Uterus (tissue), 2 donors: ENCODE data around the gene PDPK1.

Experiments
- POLR2A ChIP-seq, 2 donors: fragments of 450-650 bp; IDR thresholded peaks; one replicate each; pipeline ENCODE4 v1.6.1; 2016; ENCODE audit warnings: antibody characterized with exemption in 2 of 2, mild to moderate bottlenecking in 1 of 2, moderate library complexity in 1 of 2
- TF ChIP-seq, protein P1 (sequence below), 4 experiments: fragments of 200-600 bp in 2 of 4; fragments of 450-650 bp in 2 of 4; sonication (generic) in 2 of 4; IDR thresholded peaks; one replicate each; pipeline ENCODE4 v1.5.1; 2016 to 2019; ENCODE audit warnings: antibody characterized with exemption in 4 of 4, mild to moderate bottlenecking in 2 of 4, moderate library complexity in 1 of 4

DNA sequence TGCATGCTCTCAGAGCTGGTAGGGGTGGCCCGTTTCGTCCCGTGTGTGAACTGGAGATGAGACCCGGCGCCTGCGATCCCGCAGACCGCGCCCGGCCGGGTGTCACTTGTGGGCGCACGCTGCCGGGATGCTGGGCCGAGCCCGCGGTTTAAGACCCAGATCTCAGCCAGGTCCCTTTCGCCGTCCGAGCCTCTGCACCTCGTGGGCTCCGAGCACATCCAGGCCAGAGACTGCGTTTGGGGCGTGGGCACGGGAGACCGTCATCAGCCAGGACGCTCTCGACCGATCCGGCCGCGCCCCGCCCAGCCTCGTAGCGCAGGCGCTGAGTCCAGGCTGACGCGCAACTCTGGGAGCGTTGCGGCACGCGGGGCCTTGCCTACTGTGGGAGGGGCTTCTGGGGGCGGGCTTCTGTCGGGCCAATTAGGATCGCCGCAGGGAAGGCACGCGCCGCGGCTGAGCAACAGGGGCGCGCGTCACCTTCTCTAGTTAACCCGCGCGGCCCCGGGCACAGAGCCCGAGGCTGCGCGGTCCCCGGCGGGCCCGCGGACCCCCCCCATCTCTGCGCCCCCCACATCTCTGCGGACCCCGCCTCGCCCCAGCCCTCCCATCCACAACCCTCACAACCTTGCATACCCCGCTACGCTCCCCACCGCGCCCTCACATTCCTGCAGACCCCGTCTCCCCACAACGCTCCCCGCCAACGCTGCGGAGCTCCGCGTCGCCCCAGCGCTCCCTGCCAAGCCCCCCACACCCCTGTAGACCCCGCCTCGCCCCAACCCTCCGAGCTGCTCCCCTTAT, 5.9 kb upstream of the PDPK1 start:
- TF ChIP-seq, protein P1, sequence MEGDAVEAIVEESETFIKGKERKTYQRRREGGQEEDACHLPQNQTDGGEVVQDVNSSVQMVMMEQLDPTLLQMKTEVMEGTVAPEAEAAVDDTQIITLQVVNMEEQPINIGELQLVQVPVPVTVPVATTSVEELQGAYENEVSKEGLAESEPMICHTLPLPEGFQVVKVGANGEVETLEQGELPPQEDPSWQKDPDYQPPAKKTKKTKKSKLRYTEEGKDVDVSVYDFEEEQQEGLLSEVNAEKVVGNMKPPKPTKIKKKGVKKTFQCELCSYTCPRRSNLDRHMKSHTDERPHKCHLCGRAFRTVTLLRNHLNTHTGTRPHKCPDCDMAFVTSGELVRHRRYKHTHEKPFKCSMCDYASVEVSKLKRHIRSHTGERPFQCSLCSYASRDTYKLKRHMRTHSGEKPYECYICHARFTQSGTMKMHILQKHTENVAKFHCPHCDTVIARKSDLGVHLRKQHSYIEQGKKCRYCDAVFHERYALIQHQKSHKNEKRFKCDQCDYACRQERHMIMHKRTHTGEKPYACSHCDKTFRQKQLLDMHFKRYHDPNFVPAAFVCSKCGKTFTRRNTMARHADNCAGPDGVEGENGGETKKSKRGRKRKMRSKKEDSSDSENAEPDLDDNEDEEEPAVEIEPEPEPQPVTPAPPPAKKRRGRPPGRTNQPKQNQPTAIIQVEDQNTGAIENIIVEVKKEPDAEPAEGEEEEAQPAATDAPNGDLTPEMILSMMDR (IDR thresholded peaks at IDR 0.05) = peak in 1 of 4 experiments; percentile 29
- TF ChIP-seq POLR2A (IDR thresholded peaks at IDR 0.05) = peak; percentile 85 to 87
